A549 (cell line): ENCODE results near the gene SORCS1. TPM values are rescaled to one million over a fixed set of nuclear protein-coding genes. Genes with fewer than 3 reads are reported as not detected.

Experiments used
- ATAC-seq, 2 experiments: fragments of 200-7000 bp in 1 of 2; fragments of >200 bp in 1 of 2; cut with Nextera tagmentation in 1 of 2; cut with Tn5 transposase in 1 of 2; 3 replicates each; pipeline versions ENCODE4 v1.8.0 to v1.9.1; 2018 to 2020; ENCODE audit warnings: mild to moderate bottlenecking in 1 of 2, moderate library complexity in 1 of 2
- CTCF ChIA-PET: fragments of 300-600 bp; sonication (Branson Sonifier 250); formaldehyde crosslinking; extraction: SDS; loops from one replicate; lab custom pipeline; 2021; ENCODE audit warnings: antibody characterized with exemption, inconsistent platforms; lab: Yijun Ruan, JAX
- POLR2A ChIA-PET: fragments of 350-600 bp; formaldehyde crosslinking; extraction: SDS; loops from one replicate; lab custom pipeline; 2021; ENCODE audit warnings: antibody characterized with exemption, inconsistent platforms; lab: Yijun Ruan, JAX
- DNase-seq, 2 experiments: peaks; one replicate each; pipeline versions ENCODE4 v3.0.0 to v3.0.0-alpha.2; 2011 to 2016; ENCODE audit warnings: low read depth in 1 of 2, low spot score in 1 of 2
- FAIRE-seq: peaks from 2 replicates; lab custom pipeline; 2011; peaks lifted over from hg19 to GRCh38; lab: Jason Lieb, UNC
- H3K27ac ChIP-seq, 2 experiments: fragments of >200 bp; sonication (Bioruptor Twin); formaldehyde crosslinking; 3 replicates each; pipeline ENCODE4 v1.5.1; 2016 to 2017
- H3K4me1 ChIP-seq: fragments of >200 bp; sonication (Bioruptor Twin); formaldehyde crosslinking; 3 replicates; pipeline ENCODE4 v1.6.1; 2016
- H3K4me2 ChIP-seq: fragments of >200 bp; sonication (Bioruptor Twin); formaldehyde crosslinking; 3 replicates; pipeline ENCODE4 v1.6.1; 2016
- H3K4me3 ChIP-seq: fragments of >200 bp; sonication (Bioruptor Twin); formaldehyde crosslinking; 3 replicates; pipeline ENCODE4 v1.5.1; 2016
- H3K9me3 ChIP-seq: fragments of >200 bp; sonication (Bioruptor Twin); formaldehyde crosslinking; 3 replicates; pipeline ENCODE4 v1.6.1; 2016
- ATOH8 ChIP-seq: fragments of 250-450 bp; sonication (Bioruptor Pico); IDR thresholded peaks from 2 replicates; pipeline ENCODE4 v1.5.0; 2020; ENCODE audit warnings: low read depth, mild to moderate bottlenecking, moderate library complexity
- BCL3 ChIP-seq: fragments of >200 bp; sonication (Bioruptor Twin); formaldehyde crosslinking; IDR thresholded peaks from 3 replicates; pipeline ENCODE4 v1.6.1; 2016
- CBX2 ChIP-seq: fragments of 200-600 bp; sonication (generic); IDR thresholded peaks from 2 replicates; pipeline ENCODE4 v1.6.1; 2016; ENCODE audit warnings: low read depth, mild to moderate bottlenecking, borderline replicate concordance
- CHD2 ChIP-seq: fragments of 150-350 bp; IDR thresholded peaks from 2 replicates; pipeline ENCODE4 v1.6.1; 2014; ENCODE audit warnings: low read length; ENCODE audit not compliant: partially characterized antibody
- CTCF ChIP-seq: fragments of >200 bp; sonication (Bioruptor Twin); formaldehyde crosslinking; IDR thresholded peaks from 3 replicates; pipeline ENCODE4 v1.5.1; 2016
- FOSB ChIP-seq: fragments of 250-450 bp; sonication (Bioruptor Pico); IDR thresholded peaks from 2 replicates; pipeline ENCODE4 v1.5.0; 2020; ENCODE audit warnings: mild to moderate bottlenecking, moderate library complexity
- FOSL2 ChIP-seq, 2 experiments: fragments of 450-650 bp in 1 of 2; fragments of >200 bp in 1 of 2; sonication (Bioruptor Twin) in 1 of 2; formaldehyde crosslinking; IDR thresholded peaks; 2 replicates each; pipeline versions ENCODE4 v1.5.0 to v1.6.1; 2016 to 2020; ENCODE audit warnings: mild to moderate bottlenecking in 1 of 2, moderate library complexity in 1 of 2
- HDAC2 ChIP-seq: fragments of 200-600 bp; sonication (generic); IDR thresholded peaks from 2 replicates; pipeline ENCODE4 v1.6.1; 2016
- HEYL ChIP-seq: fragments of 250-450 bp; sonication (Bioruptor Pico); IDR thresholded peaks from 2 replicates; pipeline ENCODE4 v1.8.0; 2021; ENCODE audit warnings: mild to moderate bottlenecking, moderate library complexity
- HMGXB4 ChIP-seq: fragments of 250-450 bp; sonication (Bioruptor Pico); IDR thresholded peaks from 2 replicates; pipeline ENCODE4 v1.5.0; 2021; ENCODE audit warnings: mild to moderate bottlenecking, moderate library complexity, borderline replicate concordance
- HOXA7 ChIP-seq: fragments of 250-450 bp; sonication (Bioruptor Pico); IDR thresholded peaks from 2 replicates; pipeline ENCODE4 v1.5.0; 2020; ENCODE audit warnings: mild to moderate bottlenecking, moderate library complexity
- MAX ChIP-seq: IDR thresholded peaks from 2 replicates; pipeline ENCODE4 v1.6.1; 2012
- PBX3 ChIP-seq: IDR thresholded peaks from 2 replicates; pipeline ENCODE4 v1.6.1; 2012
- PHF8 ChIP-seq: fragments of 200-600 bp; sonication (generic); IDR thresholded peaks from 2 replicates; pipeline ENCODE4 v1.6.1; 2016; ENCODE audit warnings: low read depth, mild to moderate bottlenecking, antibody characterized with exemption, moderate library complexity, borderline replicate concordance
- RCOR1 ChIP-seq: fragments of 150-350 bp; IDR thresholded peaks from 2 replicates; pipeline ENCODE4 v1.6.1; 2014; ENCODE audit warnings: antibody characterized with exemption, low read length, low read depth
- RFX5 ChIP-seq: fragments of 450-650 bp; IDR thresholded peaks from 2 replicates; pipeline ENCODE4 v1.7.1; 2014; ENCODE audit warnings: antibody characterized with exemption, mild to moderate bottlenecking, moderate library complexity
- SREBF2 ChIP-seq: fragments of 450-650 bp; IDR thresholded peaks from 2 replicates; pipeline ENCODE4 v1.6.1; 2014; ENCODE audit warnings: mild to moderate bottlenecking, moderate library complexity
- TP53 ChIP-seq: fragments of 250-450 bp; sonication (Bioruptor Pico); IDR thresholded peaks from 2 replicates; pipeline ENCODE4 v1.5.0; 2021; ENCODE audit warnings: mild to moderate bottlenecking, moderate library complexity
- ZC3H11A ChIP-seq: fragments of 450-650 bp; IDR thresholded peaks from 2 replicates; pipeline ENCODE4 v1.6.1; 2014; ENCODE audit warnings: antibody characterized with exemption, mild to moderate bottlenecking
- ZFP36 ChIP-seq: fragments of 450-650 bp; IDR thresholded peaks from 2 replicates; pipeline ENCODE4 v1.6.1; 2014; ENCODE audit warnings: borderline replicate concordance; ENCODE audit not compliant: partially characterized antibody
- WGBS: methylation state at CpG from one replicate; pipeline ENCODE4 v1.1.6; 2017; ENCODE audit errors: missing lambda C conversion rate; 5-methylcytosine and 5-hydroxymethylcytosine counted together
- polyA plus RNA-seq, 4 experiments: library from polyadenylated mRNA; depleted of rRNA in 3 of 4; stranded (reverse); fragments of >200 nt; fragmentation: RNase III in 1 of 4; extraction: RNeasy Plus Mini Kit Qiagen cat#74134 plus additional on column Dnase treatment in 1 of 4; gene quantifications; 2 replicates in 3 of 4; 3 replicates in 1 of 4; pipeline ENCODE4 v1.2.3, GENCODE V29; 2011 to 2017
- TF ChIP-seq, protein P1 (sequence below): fragments of 200-600 bp; sonication (generic); IDR thresholded peaks from 2 replicates; pipeline ENCODE4 v1.6.1; 2016; ENCODE audit warnings: antibody characterized with exemption, mild to moderate bottlenecking, moderate library complexity

The SORCS1 gene
- polyA plus RNA-seq, 2 of the 4 experiments (the other 2 are of a cell fraction) = not detected

DNA sequence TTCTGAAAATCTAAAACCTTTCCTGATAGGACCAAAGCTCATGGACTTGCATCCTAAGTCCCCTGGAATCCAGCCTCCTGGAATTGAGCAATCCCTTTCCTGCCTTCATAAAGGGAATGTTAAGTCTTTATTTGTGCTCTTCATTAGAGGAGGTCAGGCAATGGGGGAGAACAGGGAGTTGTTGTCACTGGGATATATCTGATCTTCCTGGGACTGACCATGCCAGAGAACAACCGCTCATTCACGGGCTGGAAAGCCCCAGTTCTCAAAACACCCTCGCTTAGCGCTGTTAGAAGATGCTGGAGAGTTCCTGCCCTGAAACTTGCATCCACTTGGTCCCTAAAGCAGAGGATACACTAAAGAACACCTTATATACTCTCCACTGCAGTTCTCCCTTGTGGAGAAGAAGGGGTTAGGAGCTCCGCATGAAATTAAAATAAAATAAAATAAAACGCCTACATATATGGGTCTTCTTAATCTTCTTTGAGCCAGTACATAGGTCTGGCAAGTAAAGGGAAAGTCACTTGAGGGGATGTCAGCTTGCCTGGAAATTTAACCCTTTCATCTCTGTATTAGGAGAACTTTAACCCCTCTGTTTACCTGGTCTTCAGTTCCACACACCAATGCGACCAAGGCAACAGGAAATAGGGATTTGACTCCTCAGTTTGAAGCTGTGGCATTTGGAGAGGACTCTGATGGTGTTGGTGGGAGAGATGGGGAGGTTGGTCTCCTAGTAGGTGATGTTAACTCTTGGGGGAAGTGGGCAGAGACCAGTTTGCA lies 1.2 kb downstream of the SORCS1 start:
- no peak for DNase-seq
- ATAC-seq = no peak
- Histone ChIP-seq H3K9me3 (no peaks in the 10 kb centered on the region), H3K4me3 (no peak overlapping the region), H3K4me2 (no peak overlapping the region), H3K4me1 (no peaks in the 10 kb centered on the region), H3K27ac (no peak overlapping the region)
- POLR2A ChIA-PET = no interaction called here
- CTCF ChIA-PET = no interaction called here
- no peak for TF ChIP-seq HOXA7
- TF ChIP-seq RFX5 = no peak
- no peak for TF ChIP-seq BCL3
- no peak for TF ChIP-seq FOSL2 (IDR thresholded peaks at IDR 0.05)
- TF ChIP-seq FOSL2 (CRISPR knock-in tag; IDR thresholded peaks at IDR 0.05) = no peak
- TF ChIP-seq ZC3H11A = no peak
- TF ChIP-seq FOSB = no peak
- no peak for TF ChIP-seq HDAC2
- no peak for TF ChIP-seq CHD2
- no peak for TF ChIP-seq CTCF
- TF ChIP-seq ATOH8 (CRISPR knock-in tag) = no peak
- TF ChIP-seq CBX2 = no peak
- no peak for FAIRE-seq
- WGBS = 30% methylated on average over 7 of the region's 7 CpGs

- FAIRE-seq = no peak
- no peak for DNase-seq
Observed at GRCh38 chr10:107160866-107161265, 3.6 kb downstream of the SORCS1 start.

More at GRCh38 chr10:107160866-107161265, 3.6 kb downstream of the SORCS1 start:
- TF ChIP-seq RCOR1 (no peak), PBX3 (no peak), PHF8 (no peak), CHD2 (no peak), HOXA7 (no peak), TP53 (CRISPR knock-in tag) (no peak), HMGXB4 (CRISPR knock-in tag) (no peak), ZFP36 (no peak), HEYL (no peak), SREBF2 (no peak), MAX (no peak), ZC3H11A (no peak)
- TF ChIP-seq, protein P1, sequence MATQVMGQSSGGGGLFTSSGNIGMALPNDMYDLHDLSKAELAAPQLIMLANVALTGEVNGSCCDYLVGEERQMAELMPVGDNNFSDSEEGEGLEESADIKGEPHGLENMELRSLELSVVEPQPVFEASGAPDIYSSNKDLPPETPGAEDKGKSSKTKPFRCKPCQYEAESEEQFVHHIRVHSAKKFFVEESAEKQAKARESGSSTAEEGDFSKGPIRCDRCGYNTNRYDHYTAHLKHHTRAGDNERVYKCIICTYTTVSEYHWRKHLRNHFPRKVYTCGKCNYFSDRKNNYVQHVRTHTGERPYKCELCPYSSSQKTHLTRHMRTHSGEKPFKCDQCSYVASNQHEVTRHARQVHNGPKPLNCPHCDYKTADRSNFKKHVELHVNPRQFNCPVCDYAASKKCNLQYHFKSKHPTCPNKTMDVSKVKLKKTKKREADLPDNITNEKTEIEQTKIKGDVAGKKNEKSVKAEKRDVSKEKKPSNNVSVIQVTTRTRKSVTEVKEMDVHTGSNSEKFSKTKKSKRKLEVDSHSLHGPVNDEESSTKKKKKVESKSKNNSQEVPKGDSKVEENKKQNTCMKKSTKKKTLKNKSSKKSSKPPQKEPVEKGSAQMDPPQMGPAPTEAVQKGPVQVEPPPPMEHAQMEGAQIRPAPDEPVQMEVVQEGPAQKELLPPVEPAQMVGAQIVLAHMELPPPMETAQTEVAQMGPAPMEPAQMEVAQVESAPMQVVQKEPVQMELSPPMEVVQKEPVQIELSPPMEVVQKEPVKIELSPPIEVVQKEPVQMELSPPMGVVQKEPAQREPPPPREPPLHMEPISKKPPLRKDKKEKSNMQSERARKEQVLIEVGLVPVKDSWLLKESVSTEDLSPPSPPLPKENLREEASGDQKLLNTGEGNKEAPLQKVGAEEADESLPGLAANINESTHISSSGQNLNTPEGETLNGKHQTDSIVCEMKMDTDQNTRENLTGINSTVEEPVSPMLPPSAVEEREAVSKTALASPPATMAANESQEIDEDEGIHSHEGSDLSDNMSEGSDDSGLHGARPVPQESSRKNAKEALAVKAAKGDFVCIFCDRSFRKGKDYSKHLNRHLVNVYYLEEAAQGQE = no peak
- TF ChIP-seq, all 56 proteins: peak for 0
- ChIA-PET CTCF (no interaction called here), POLR2A (no interaction called here)
- no peaks in the 10 kb centered on the region for H3K9me3 ChIP-seq
- H3K27ac ChIP-seq = no peak overlapping the region
- H3K4me3 ChIP-seq = no peak overlapping the region
- ATAC-seq = no peak
- WGBS = 5% methylated on average over 3 of the region's 3 CpGs
- H3K4me2 ChIP-seq = no peak overlapping the region
- H3K4me1 ChIP-seq = no peaks in the 10 kb centered on the region
